NCI-H1694 (cell line): ENCODE results near the gene CARD19.

Experiments
- DNase-seq: peaks from one replicate; lab custom pipeline; 2025; lab: John Stamatoyannopoulos, UW

CARD19 gene

GRCh38 chr9:93161786-93162562 lies 66.0 kb downstream of the CARD19 start:
- no peak for DNase-seq
